ENCODE measurements around the gene CHRM5. TPM values are rescaled to one million over a fixed set of nuclear protein-coding genes. Genes with fewer than 3 reads are reported as not detected.

CHRM5 gene
- total RNA-seq, 2 donors from 2014 or later, result not detected

DNA sequence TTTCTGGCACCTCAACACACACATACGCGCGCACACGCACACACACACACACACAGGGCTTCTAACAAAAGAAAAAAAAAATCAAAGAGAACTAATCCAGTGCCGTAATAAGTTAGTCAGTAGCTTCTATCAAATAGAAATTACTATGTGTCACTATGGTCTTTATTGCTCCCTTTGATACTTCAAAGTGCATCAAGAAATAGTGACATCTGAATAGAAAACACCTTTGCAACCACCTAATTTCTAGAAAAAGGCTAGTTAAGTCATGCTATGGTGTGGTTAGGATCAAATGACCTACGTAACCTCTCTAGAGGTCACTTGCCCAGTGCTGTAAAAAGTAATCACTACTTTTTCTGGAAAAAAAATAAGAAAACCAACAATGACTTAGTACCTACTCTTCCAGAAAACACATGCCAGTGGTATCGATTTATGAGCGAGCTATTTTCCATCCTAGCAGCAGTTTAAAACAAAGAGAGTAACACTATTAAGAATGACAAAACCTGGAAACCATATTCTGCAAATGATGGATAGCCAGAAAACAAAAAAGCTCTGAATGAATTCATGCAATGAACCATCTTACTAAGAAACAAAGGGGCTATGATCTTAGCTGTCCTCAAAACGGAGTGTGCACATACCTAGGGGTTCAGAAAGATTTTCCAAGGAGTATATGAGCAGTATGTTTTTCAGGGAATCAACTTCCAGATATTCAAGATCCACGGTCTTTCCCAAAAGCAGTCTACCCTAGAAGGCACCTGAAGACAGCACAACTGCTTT lies 63.9 kb downstream of the CHRM5 start:
- no peaks in the 10 kb centered on the region for H3K27me3 ChIP-seq
- H3K36me3 ChIP-seq (replicated peaks in 1 of 2; ENCODE audit: insufficient read depth in 1 of 2, low read depth in 2 of 2), result no peaks in the 10 kb centered on the region
- WGBS, 2 donors, result 76 to 86% methylated on average over 10 of the region's 10 CpGs
- H3K27ac ChIP-seq, result no peak overlapping the region
- H3K9me3 ChIP-seq, result no peaks in the 10 kb centered on the region
- no peak for ATAC-seq
- H3K4me1 ChIP-seq, result no peaks in the 10 kb centered on the region
- TF ChIP-seq, protein P1, sequence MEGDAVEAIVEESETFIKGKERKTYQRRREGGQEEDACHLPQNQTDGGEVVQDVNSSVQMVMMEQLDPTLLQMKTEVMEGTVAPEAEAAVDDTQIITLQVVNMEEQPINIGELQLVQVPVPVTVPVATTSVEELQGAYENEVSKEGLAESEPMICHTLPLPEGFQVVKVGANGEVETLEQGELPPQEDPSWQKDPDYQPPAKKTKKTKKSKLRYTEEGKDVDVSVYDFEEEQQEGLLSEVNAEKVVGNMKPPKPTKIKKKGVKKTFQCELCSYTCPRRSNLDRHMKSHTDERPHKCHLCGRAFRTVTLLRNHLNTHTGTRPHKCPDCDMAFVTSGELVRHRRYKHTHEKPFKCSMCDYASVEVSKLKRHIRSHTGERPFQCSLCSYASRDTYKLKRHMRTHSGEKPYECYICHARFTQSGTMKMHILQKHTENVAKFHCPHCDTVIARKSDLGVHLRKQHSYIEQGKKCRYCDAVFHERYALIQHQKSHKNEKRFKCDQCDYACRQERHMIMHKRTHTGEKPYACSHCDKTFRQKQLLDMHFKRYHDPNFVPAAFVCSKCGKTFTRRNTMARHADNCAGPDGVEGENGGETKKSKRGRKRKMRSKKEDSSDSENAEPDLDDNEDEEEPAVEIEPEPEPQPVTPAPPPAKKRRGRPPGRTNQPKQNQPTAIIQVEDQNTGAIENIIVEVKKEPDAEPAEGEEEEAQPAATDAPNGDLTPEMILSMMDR (IDR thresholded peaks at IDR 0.05), result no peak
- no peak for TF ChIP-seq POLR2A (IDR thresholded peaks at IDR 0.05)
- intact Hi-C loops (cut with DNase I), result no loop called here
- no peak for DNase-seq
- no peak overlapping the region for H3K4me3 ChIP-seq

DNA sequence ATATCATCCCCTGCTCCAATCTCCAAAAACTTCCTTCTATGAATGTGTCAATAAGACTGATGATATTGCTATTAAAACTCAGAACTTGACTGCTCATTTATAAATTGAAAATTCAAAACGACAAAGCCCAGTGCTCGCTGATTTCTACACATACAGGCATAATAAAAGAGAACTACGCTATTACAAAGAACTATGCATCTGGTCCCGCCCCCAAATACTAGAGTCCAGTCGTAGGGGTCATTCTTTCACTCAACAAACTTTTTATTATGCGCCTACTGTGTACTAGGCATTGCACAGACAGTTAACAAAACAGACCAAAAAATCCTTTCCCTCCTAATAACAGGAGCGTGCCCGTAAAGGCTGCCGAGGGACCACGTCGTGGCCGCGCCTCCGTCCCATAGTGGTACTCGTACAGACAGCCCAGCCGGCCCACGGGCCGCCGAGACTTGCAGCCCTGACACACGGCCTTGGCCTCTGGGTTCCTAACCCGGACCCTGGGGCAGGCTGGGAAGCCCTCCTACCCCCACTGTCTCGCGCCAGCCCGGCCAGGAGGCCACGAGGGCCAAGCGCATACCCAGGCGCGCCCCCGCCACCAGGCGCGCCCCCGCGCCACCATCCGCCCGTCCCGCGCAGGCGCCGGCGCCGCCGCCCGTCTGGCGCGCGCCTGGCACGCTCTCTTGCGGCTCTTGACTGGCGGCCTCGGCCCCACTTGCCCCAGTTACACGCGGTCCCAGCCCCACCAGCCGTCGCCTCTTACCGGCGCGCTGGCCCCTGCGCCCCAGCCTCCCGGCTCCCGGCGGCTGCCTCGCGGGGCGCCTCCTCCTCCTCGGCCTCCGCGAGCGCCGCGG lies 70.0 kb downstream of the CHRM5 start:
- H3K4me3 ChIP-seq, result peak overlapping the region; percentile 80 to 81
- WGBS, 2 donors, result 1 to 2% methylated on average over 6 to 64 of the region's 70 CpGs
- H3K27me3 ChIP-seq, result no peaks in the 10 kb centered on the region
- H3K36me3 ChIP-seq (replicated peaks in 1 of 2; ENCODE audit: insufficient read depth in 1 of 2, low read depth in 2 of 2), result no peaks in the 10 kb centered on the region
- H3K27ac ChIP-seq, result peak overlapping the region; percentile 75 to 95 (median 88)
- H3K9me3 ChIP-seq, result no peaks in the 10 kb centered on the region
- intact Hi-C loops (cut with DNase I), result no loop called here
- H3K4me1 ChIP-seq, result peaks cover 10% of the 10 kb centered on the region
- ATAC-seq (peak; percentile 93), DNase-seq (peak; percentile 76 to 87 (median 81))
- peak; percentile 41 to 53 (median 45) for TF ChIP-seq POLR2A (IDR thresholded peaks at IDR 0.05)
- TF ChIP-seq, protein P1 (IDR thresholded peaks at IDR 0.05), result no peak

DNA sequence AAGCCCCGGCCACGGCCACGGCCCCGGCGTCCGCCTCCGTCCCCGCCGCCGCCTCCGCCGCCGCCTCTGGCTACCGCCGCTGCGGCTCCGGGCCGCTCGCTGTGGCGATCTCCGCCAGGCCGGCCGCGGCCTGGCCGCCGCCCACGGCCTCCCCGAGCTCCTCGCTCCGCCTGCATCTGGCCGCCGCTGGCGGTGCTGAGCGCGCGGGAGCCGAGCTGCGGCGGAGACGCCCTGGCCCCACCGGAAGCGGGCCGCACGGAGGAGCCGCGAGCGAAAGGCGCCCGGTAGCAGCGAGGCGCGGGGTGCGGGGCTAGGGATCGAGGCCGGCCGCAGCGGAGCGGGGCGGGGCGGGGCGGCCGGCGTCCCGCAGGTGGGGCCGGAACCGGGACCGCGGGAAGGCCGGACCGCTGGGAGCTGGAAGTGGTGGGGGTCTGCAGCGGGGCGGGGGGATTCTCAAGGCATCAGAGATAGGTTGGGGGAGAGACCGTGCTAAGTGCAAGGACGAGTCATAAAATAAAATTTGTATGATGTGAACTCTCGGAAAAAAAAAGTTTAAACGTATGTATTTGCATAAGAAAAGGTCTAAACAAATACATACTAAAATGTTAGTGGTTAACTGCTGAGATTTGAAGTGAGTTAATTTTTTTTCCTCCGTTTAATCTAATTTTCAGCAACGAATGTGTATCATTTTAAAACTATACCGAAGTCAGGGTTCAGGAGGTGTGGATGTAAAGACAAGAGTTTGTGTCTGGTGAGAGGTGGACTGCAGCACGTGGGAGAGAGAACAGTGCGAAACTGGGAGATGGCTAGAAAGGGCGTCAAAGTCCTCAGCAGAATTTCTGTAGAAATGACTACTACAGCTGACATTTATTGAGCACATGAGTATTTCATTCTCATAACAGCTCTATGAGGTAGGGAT lies 70.8 kb downstream of the CHRM5 start, which contains the start of gene AVEN:
Gene AVEN (minus strand): TSS at position 334 of the 919 bp plus-strand sequence. CDS start 158 bp downstream, at position 176.
- ATAC-seq, result peak; percentile 73
- Histone ChIP-seq H3K36me3 (replicated peaks in 1 of 2; ENCODE audit: insufficient read depth in 1 of 2, low read depth in 2 of 2) (no peaks in the 10 kb centered on the region), H3K27ac (peak within 1 kb of the TSS; percentile 75 to 95 (median 88)), H3K4me3 (peak within 1 kb of the TSS; percentile 80 to 81), H3K9me3 (no peaks in the 10 kb centered on the region), H3K27me3 (no peaks in the 10 kb centered on the region), H3K4me1 (peaks cover 10% of the 10 kb centered on the region)
- intact Hi-C loops (cut with DNase I), result no loop called here
- TF ChIP-seq POLR2A (IDR thresholded peaks at IDR 0.05), result no peak
- TF ChIP-seq, protein P1 (IDR thresholded peaks at IDR 0.05), result no peak
- 0 to 3% methylated on average over 13 to 80 of the region's 82 CpGs for WGBS, 2 donors
- peak; percentile 46 to 64 (median 56) for DNase-seq

DNA sequence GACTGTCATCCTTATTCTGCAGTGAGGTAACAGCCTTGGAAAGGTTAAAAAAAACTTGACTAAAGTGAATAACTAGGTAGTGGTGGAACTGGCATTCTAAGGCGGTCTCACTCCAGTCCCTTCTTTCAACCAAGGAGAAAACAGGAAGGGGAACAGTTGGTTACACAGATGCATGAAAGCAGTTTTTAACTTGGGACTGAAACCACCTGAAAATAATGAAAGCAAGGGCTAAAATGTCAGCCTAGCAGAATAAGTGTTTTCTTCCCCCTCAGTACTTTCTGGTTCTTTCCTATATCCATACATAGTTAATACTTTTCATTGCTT lies 71.5 kb downstream of the CHRM5 start:
- no peaks in the 10 kb centered on the region for H3K27me3 ChIP-seq
- WGBS, 2 donors, result 70 to 88% methylated on average over 1 of the region's 1 CpG
- TF ChIP-seq POLR2A (IDR thresholded peaks at IDR 0.05), result no peak
- TF ChIP-seq, protein P1 (IDR thresholded peaks at IDR 0.05), result no peak
- ATAC-seq, result no peak
- peak overlapping the region in 1 of 4 donors; percentile 92 for H3K27ac ChIP-seq
- intact Hi-C loops (cut with DNase I), result no loop called here
- H3K4me3 ChIP-seq, result no peak overlapping the region
- no peaks in the 10 kb centered on the region for H3K36me3 ChIP-seq (replicated peaks in 1 of 2; ENCODE audit: insufficient read depth in 1 of 2, low read depth in 2 of 2)
- H3K4me1 ChIP-seq, result peaks cover 10% of the 10 kb centered on the region
- no peaks in the 10 kb centered on the region for H3K9me3 ChIP-seq
- DNase-seq, result no peak
